Astrocyte (in vitro differentiated cells and primary cell): Measurements from ENCODE around the gene TMEM14A. TPM values are rescaled to one million over a fixed set of nuclear protein-coding genes. Genes with fewer than 3 reads are reported as not detected.

Source experiments
- DNase-seq: peaks from one replicate; pipeline ENCODE4 v3.0.0-alpha.2; 2010; ENCODE audit warnings: low read depth
- FAIRE-seq: peaks from 2 replicates; lab custom pipeline; 2011; peaks lifted over from hg19 to GRCh38; lab: Jason Lieb, UNC
- H2AFZ ChIP-seq: 2 replicates; pipeline ENCODE4 v1.6.0; 2012; ENCODE audit warnings: low read depth, low read length, inconsistent platforms
- H3K27ac ChIP-seq: 2 replicates; pipeline ENCODE4 v1.5.1; 2011; ENCODE audit warnings: low read depth, low read length, inconsistent platforms
- H3K27me3 ChIP-seq: 2 replicates; pipeline ENCODE4 v1.6.0; 2011; ENCODE audit warnings: low read length, inconsistent platforms; ENCODE audit not compliant: insufficient read depth
- H3K36me3 ChIP-seq: 2 replicates; pipeline ENCODE4 v1.5.1; 2011; ENCODE audit warnings: low read length, inconsistent platforms; ENCODE audit not compliant: insufficient read depth
- H3K4me1 ChIP-seq: 2 replicates; pipeline ENCODE4 v1.5.1; 2011; ENCODE audit warnings: low read length, inconsistent platforms; ENCODE audit not compliant: insufficient read depth
- H3K4me2 ChIP-seq: 2 replicates; pipeline ENCODE4 v1.6.0; 2012; ENCODE audit warnings: low read length, inconsistent platforms
- H3K4me3 ChIP-seq: 2 replicates; pipeline ENCODE4 v1.5.1; 2011; ENCODE audit warnings: low read depth, mild to moderate bottlenecking, low read length, inconsistent platforms; ENCODE audit not compliant: insufficient read depth
- H3K79me2 ChIP-seq: 2 replicates; pipeline ENCODE4 v1.6.0; 2012; ENCODE audit warnings: mild to moderate bottlenecking, low read length, inconsistent platforms; ENCODE audit not compliant: insufficient read depth
- H3K9ac ChIP-seq: 2 replicates; pipeline ENCODE4 v1.6.0; 2012; ENCODE audit warnings: mild to moderate bottlenecking, low read length, inconsistent platforms
- H3K9me3 ChIP-seq: 2 replicates; pipeline ENCODE4 v1.5.1; 2012; ENCODE audit warnings: low read depth, mild to moderate bottlenecking, low read length, inconsistent platforms; ENCODE audit not compliant: insufficient read depth
- H4K20me1 ChIP-seq: 2 replicates; pipeline ENCODE4 v1.6.0; 2012; ENCODE audit warnings: low read length, inconsistent platforms; ENCODE audit not compliant: insufficient read depth
- H3K27ac Mint-ChIP-seq: one replicate; pipeline ENCODE4 v1.8.0; 2021; ENCODE audit warnings: mild to moderate bottlenecking, mixed read lengths; ENCODE audit not compliant: unreplicated experiment
- H3K27me3 Mint-ChIP-seq: one replicate; pipeline ENCODE4 v1.8.0; 2021; ENCODE audit warnings: low read depth, mixed read lengths; ENCODE audit not compliant: unreplicated experiment
- H3K36me3 Mint-ChIP-seq: one replicate; pipeline ENCODE4 v1.8.0; 2021; ENCODE audit warnings: low read depth, mixed read lengths; ENCODE audit not compliant: unreplicated experiment
- H3K4me1 Mint-ChIP-seq: one replicate; pipeline ENCODE4 v1.8.0; 2021; ENCODE audit warnings: low read depth, mixed read lengths; ENCODE audit not compliant: unreplicated experiment
- H3K4me3 Mint-ChIP-seq: one replicate; pipeline ENCODE4 v1.8.0; 2021; ENCODE audit warnings: mild to moderate bottlenecking, moderate library complexity, mixed read lengths; ENCODE audit not compliant: unreplicated experiment
- H3K9me3 Mint-ChIP-seq: one replicate; pipeline ENCODE4 v1.8.0; 2021; ENCODE audit warnings: mild to moderate bottlenecking, mixed read lengths; ENCODE audit not compliant: unreplicated experiment
- EZH2 ChIP-seq: IDR thresholded peaks from 2 replicates; pipeline ENCODE4 v1.6.1; 2012; ENCODE audit warnings: mild to moderate bottlenecking, low read length, inconsistent platforms; ENCODE audit not compliant: insufficient read depth
- total RNA-seq: library from RNA; stranded (reverse); gene quantifications from 2 replicates; pipeline ENCODE4 v1.2.1, GENCODE V29; 2021
- TF ChIP-seq, protein P1 (sequence below): IDR thresholded peaks from 2 replicates; pipeline ENCODE4 v1.5.1; 2011; ENCODE audit warnings: low read depth, mild to moderate bottlenecking, inconsistent platforms, low read length, moderate library complexity; ENCODE audit not compliant: insufficient read depth

Gene TMEM14A
- total RNA-seq, 1 donor from 2014 or later: 29.7 TPM

DNA sequence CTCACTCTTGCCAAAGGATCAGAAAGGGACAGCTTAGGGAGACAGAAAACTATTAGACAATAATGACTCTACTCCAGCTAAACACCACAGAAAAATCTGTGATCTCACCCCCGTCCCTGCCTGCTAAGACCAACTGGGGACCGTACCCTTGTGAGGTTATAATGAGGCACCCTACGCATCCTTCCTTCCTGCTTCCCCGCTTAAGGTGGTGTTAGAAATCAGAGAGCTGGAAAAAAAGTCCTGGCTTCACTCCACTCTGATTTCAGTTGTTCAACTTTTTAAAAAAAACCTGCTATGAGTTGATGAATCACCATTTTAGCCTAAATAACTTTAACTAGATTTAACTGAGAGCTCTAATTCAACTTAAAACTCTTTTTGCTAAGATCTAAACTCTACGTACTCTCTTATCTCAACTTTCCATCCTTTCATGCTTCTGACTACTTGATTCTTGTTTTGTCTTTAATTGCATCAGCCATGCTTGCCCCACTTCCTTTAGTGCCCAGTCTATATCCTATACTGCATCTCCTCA, 35.8 kb upstream of the TMEM14A start:
- no peak for TF ChIP-seq EZH2
- TF ChIP-seq, protein P1, sequence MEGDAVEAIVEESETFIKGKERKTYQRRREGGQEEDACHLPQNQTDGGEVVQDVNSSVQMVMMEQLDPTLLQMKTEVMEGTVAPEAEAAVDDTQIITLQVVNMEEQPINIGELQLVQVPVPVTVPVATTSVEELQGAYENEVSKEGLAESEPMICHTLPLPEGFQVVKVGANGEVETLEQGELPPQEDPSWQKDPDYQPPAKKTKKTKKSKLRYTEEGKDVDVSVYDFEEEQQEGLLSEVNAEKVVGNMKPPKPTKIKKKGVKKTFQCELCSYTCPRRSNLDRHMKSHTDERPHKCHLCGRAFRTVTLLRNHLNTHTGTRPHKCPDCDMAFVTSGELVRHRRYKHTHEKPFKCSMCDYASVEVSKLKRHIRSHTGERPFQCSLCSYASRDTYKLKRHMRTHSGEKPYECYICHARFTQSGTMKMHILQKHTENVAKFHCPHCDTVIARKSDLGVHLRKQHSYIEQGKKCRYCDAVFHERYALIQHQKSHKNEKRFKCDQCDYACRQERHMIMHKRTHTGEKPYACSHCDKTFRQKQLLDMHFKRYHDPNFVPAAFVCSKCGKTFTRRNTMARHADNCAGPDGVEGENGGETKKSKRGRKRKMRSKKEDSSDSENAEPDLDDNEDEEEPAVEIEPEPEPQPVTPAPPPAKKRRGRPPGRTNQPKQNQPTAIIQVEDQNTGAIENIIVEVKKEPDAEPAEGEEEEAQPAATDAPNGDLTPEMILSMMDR: no peak
- Histone ChIP-seq H3K4me1 (peaks cover 18% of the 10 kb centered on the region), H2AFZ (peak overlapping the region; percentile 37), H3K79me2 (no peaks in the 10 kb centered on the region), H3K9ac (peak overlapping the region; percentile 28), H3K36me3 (no peaks in the 10 kb centered on the region), H3K9me3 (no peaks in the 10 kb centered on the region), H4K20me1 (no peaks in the 10 kb centered on the region), H3K27ac (peak overlapping the region; percentile 15), H3K4me3 (no peak overlapping the region), H3K4me2 (peak overlapping the region; percentile 65), H3K27me3 (no peaks in the 10 kb centered on the region)
- Mint-ChIP-seq H3K9me3 (no peaks in the 10 kb centered on the region), H3K27ac (peak overlapping the region; percentile 3), H3K27me3 (no peaks in the 10 kb centered on the region), H3K36me3 (no peaks in the 10 kb centered on the region), H3K4me3 (no peak overlapping the region), H3K4me1 (peaks cover 14% of the 10 kb centered on the region)
- DNase-seq (peak; percentile 22), FAIRE-seq (no peak)

DNA sequence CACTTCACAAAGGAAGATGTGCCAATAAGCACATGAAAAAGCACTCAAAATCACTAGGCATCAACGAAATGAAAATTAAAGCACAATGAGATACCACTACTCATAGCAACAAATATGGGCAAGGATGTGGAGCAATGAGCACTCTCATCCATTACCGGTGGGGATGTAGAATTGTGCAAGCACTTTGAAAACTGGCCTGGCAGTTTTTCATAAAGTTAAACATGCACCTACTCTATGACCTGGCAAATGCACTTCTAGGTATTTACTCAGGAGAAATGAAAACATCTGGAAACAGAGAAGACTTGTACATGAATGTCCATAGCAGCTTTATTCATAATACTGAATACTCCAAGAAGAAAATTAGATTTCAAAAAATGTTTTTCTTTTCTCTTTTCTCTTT, 34.1 kb upstream of the TMEM14A start:
- H3K36me3 ChIP-seq: no peaks in the 10 kb centered on the region
- H3K79me2 ChIP-seq: no peaks in the 10 kb centered on the region
- DNase-seq (no peak), FAIRE-seq (no peak)
- no peaks in the 10 kb centered on the region for H3K27me3 Mint-ChIP-seq
- H3K27me3 ChIP-seq: no peaks in the 10 kb centered on the region
- H3K9ac ChIP-seq: no peak overlapping the region
- no peak overlapping the region for H3K4me3 Mint-ChIP-seq
- no peak overlapping the region for H3K27ac ChIP-seq
- H4K20me1 ChIP-seq: no peaks in the 10 kb centered on the region
- H3K9me3 Mint-ChIP-seq: no peaks in the 10 kb centered on the region
- no peak for TF ChIP-seq EZH2
- TF ChIP-seq, protein P1: no peak
- H2AFZ ChIP-seq: no peak overlapping the region
- H3K4me3 ChIP-seq: no peak overlapping the region
- H3K9me3 ChIP-seq: no peaks in the 10 kb centered on the region
- peaks cover 18% of the 10 kb centered on the region for H3K4me1 ChIP-seq
- no peak overlapping the region for H3K27ac Mint-ChIP-seq
- H3K4me1 Mint-ChIP-seq: peaks cover 18% of the 10 kb centered on the region
- no peaks in the 10 kb centered on the region for H3K36me3 Mint-ChIP-seq
- H3K4me2 ChIP-seq: no peak overlapping the region

DNA sequence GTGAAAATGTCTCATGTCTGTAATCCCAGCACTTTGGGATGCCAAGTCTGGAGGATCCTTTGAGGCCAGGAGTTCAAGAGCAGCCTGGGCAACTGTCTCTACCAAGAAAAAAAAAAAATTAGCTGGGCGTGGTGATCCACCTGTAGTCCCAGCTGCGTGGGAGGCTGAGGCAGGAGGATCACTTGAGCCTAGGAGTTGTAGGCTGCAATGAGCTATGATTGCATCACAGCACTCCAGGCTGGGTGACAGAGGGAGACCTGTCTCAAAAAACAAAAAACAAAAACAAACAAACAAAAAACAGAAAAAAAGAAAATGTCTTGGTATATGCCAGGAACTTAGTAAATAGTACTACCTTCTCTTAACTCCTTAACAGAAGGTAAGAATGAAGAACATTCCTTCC, 31.4 kb upstream of the TMEM14A start:
- no peak overlapping the region for H3K4me3 Mint-ChIP-seq

More for the DNA sequence above, 31.4 kb upstream of the TMEM14A start:
- Histone ChIP-seq H3K27me3 (no peaks in the 10 kb centered on the region), H3K9ac (no peak overlapping the region), H3K4me2 (no peak overlapping the region), H2AFZ (no peak overlapping the region), H3K9me3 (no peaks in the 10 kb centered on the region), H3K27ac (no peak overlapping the region), H3K4me3 (no peak overlapping the region), H3K4me1 (peaks cover 11% of the 10 kb centered on the region), H3K36me3 (no peaks in the 10 kb centered on the region), H4K20me1 (no peaks in the 10 kb centered on the region), H3K79me2 (no peaks in the 10 kb centered on the region)
- DNase-seq (no peak), FAIRE-seq (no peak)
- no peak for TF ChIP-seq EZH2
- TF ChIP-seq, protein P1: no peak
- H3K4me1 Mint-ChIP-seq: peaks cover 37% of the 10 kb centered on the region
- no peak overlapping the region for H3K27ac Mint-ChIP-seq
- peaks cover under 1% of the 10 kb centered on the region for H3K9me3 Mint-ChIP-seq
- no peaks in the 10 kb centered on the region for H3K27me3 Mint-ChIP-seq
- no peaks in the 10 kb centered on the region for H3K36me3 Mint-ChIP-seq
